IMR-90 (cell line): Measurements from ENCODE around the gene PAQR4. TPM values are rescaled to one million over a fixed set of nuclear protein-coding genes. Genes with fewer than 3 reads are reported as not detected.

Experiments used
- microRNA-seq, 2 experiments: library from miRNA; stranded (forward) in 1 of 2; unstranded in 1 of 2; fragments of 10-50 nt in 1 of 2; fragments of <30 nt in 1 of 2; gene quantifications in 1 of 2; microRNA quantifications in 1 of 2; one replicate each; pipeline versions ENCODE3 to v1.1.0; 2013 to 2020; ENCODE audit not compliant: insufficient read depth in 1 of 2, insufficient read length in 1 of 2, unreplicated experiment in 1 of 2
- polyA plus RNA-seq, 3 experiments: library from polyadenylated mRNA; depleted of rRNA; stranded (reverse); fragments of >200 nt; gene quantifications; 2 replicates each; pipeline ENCODE4 v1.2.3, GENCODE V29; 2012; ENCODE audit warnings: low replicate concordance in 1 of 3
- small RNA-seq, 5 experiments: library from RNA; depleted of rRNA; stranded (forward); fragments of <200 nt; gene quantifications; one replicate each; pipeline ENCODE3, GENCODE V24; 2012
- total RNA-seq: library from RNA; depleted of rRNA; stranded (reverse); fragments of >200 nt; gene quantifications from 2 replicates; pipeline ENCODE4 v1.2.3, GENCODE V29; 2012; rRNA removed

PAQR4 gene
- total and polyA plus RNA-seq, 2 of the 4 experiments (the other 2 are of a cell fraction): 2.2 to 10.0 TPM

Small RNA genes lying within 50 kb of the gene (microRNA-seq; reads per million reads assigned to microRNA genes)
- gene LINC00514 (ENCODE audit: insufficient read depth, insufficient read length): not detected

Small RNA genes lying within 50 kb of the gene (small RNA-seq; reads per million reads assigned to genes)
- 0 reads per million in 5 experiments for gene LINC00514

Other genes starting within 250 kb of the PAQR4 start
- gene PRSS27, start 249.1 kb upstream of the PAQR4 start, total RNA-seq: under 0.01 TPM in 2 replicates
- gene PRSS27, start 249.1 kb upstream of the PAQR4 start, polyA plus RNA-seq (2012; rRNA removed): 0.58 and 0.83 TPM in 2 replicates
- gene SRRM2, start 216.7 kb upstream of the PAQR4 start, total RNA-seq: 20.3 and 21.1 TPM in 2 replicates
- gene SRRM2, start 216.7 kb upstream of the PAQR4 start, polyA plus RNA-seq (2012; rRNA removed): 300 and 301 TPM in 2 replicates
- gene ELOB, start 192.1 kb upstream of the PAQR4 start, total RNA-seq: 225 and 5,859 TPM in 2 replicates
- gene ELOB, start 192.1 kb upstream of the PAQR4 start, polyA plus RNA-seq (2012; rRNA removed): 442 and 481 TPM in 2 replicates
- not detected in 2 replicates for gene PRSS33, start 181.8 kb upstream of the PAQR4 start, total RNA-seq
- gene PRSS33, start 181.8 kb upstream of the PAQR4 start, polyA plus RNA-seq (2012; rRNA removed): not detected in 2 replicates
- gene PRSS41, start 170.9 kb upstream of the PAQR4 start, total RNA-seq: not detected in 2 replicates
- not detected in 2 replicates for gene PRSS41, start 170.9 kb upstream of the PAQR4 start, polyA plus RNA-seq (2012; rRNA removed)
- not detected in 2 replicates for gene PRSS21, start 152.1 kb upstream of the PAQR4 start, total RNA-seq
- 0.21 and 0.47 TPM in 2 replicates for gene PRSS21, start 152.1 kb upstream of the PAQR4 start, polyA plus RNA-seq (2012; rRNA removed)
- gene ZG16B, start 139.0 kb upstream of the PAQR4 start, total RNA-seq: 0.28 and 0.54 TPM in 2 replicates
- gene ZG16B, start 139.0 kb upstream of the PAQR4 start, polyA plus RNA-seq (2012; rRNA removed): 0.46 and 0.65 TPM in 2 replicates
- gene PRSS22, start 111.2 kb upstream of the PAQR4 start, total RNA-seq: not detected in 2 replicates
- not detected in 2 replicates for gene PRSS22, start 111.2 kb upstream of the PAQR4 start, polyA plus RNA-seq (2012; rRNA removed)
- gene FLYWCH2, start 86.1 kb upstream of the PAQR4 start, total RNA-seq: 42.3 and 48.9 TPM in 2 replicates
- gene FLYWCH2, start 86.1 kb upstream of the PAQR4 start, polyA plus RNA-seq (2012; rRNA removed): 66.3 and 77.2 TPM in 2 replicates
- gene FLYWCH1, start 57.4 kb upstream of the PAQR4 start, total RNA-seq: 14.3 and 16.1 TPM in 2 replicates
- 25.2 and 32.3 TPM in 2 replicates for gene FLYWCH1, start 57.4 kb upstream of the PAQR4 start, polyA plus RNA-seq (2012; rRNA removed)
- gene KREMEN2, start 5.1 kb upstream of the PAQR4 start, total RNA-seq: not detected in 2 replicates
- gene KREMEN2, start 5.1 kb upstream of the PAQR4 start, polyA plus RNA-seq (2012; rRNA removed): 0.03 and 0.11 TPM in 2 replicates
- gene PKMYT1, start 11.1 kb downstream of the PAQR4 start, total RNA-seq: 1.8 and 2.8 TPM in 2 replicates
- gene PKMYT1, start 11.1 kb downstream of the PAQR4 start, polyA plus RNA-seq (2012; rRNA removed): 14.9 and 18.7 TPM in 2 replicates
- not detected in 2 replicates for gene CLDN9, start 43.6 kb downstream of the PAQR4 start, total RNA-seq
- gene CLDN9, start 43.6 kb downstream of the PAQR4 start, polyA plus RNA-seq (2012; rRNA removed): 0.05 TPM in 1 of 2 replicates, not detected in the other
- not detected in 2 replicates for gene CLDN6, start 48.8 kb downstream of the PAQR4 start, total RNA-seq
- 0.07 and 0.14 TPM in 2 replicates for gene CLDN6, start 48.8 kb downstream of the PAQR4 start, polyA plus RNA-seq (2012; rRNA removed)
- 103 and 118 TPM in 2 replicates for gene TNFRSF12A, start 51.0 kb downstream of the PAQR4 start, total RNA-seq
- gene TNFRSF12A, start 51.0 kb downstream of the PAQR4 start, polyA plus RNA-seq (2012; rRNA removed): 304 and 346 TPM in 2 replicates
- gene HCFC1R1, start 54.6 kb downstream of the PAQR4 start, total RNA-seq: 7.2 and 9.7 TPM in 2 replicates
- gene HCFC1R1, start 54.6 kb downstream of the PAQR4 start, polyA plus RNA-seq (2012; rRNA removed): 57.9 and 121 TPM in 2 replicates
- 16.1 and 16.8 TPM in 2 replicates for gene THOC6, start 54.7 kb downstream of the PAQR4 start, total RNA-seq
- 23.1 and 26.0 TPM in 2 replicates for gene THOC6, start 54.7 kb downstream of the PAQR4 start, polyA plus RNA-seq (2012; rRNA removed)
- gene BICDL2, start 67.6 kb downstream of the PAQR4 start, total RNA-seq: under 0.01 and 0.18 TPM in 2 replicates
- gene BICDL2, start 67.6 kb downstream of the PAQR4 start, polyA plus RNA-seq (2012; rRNA removed): 0.17 and 0.19 TPM in 2 replicates
- gene MMP25, start 77.2 kb downstream of the PAQR4 start, total RNA-seq: not detected in 2 replicates
- 0.07 TPM in 2 replicates for gene MMP25, start 77.2 kb downstream of the PAQR4 start, polyA plus RNA-seq (2012; rRNA removed)
- 21.7 and 25.6 TPM in 2 replicates for gene IL32, start 96.3 kb downstream of the PAQR4 start, total RNA-seq
- 95.7 and 99.9 TPM in 2 replicates for gene IL32, start 96.3 kb downstream of the PAQR4 start, polyA plus RNA-seq (2012; rRNA removed)
- gene ZSCAN10, start 129.9 kb downstream of the PAQR4 start, total RNA-seq: not detected in 2 replicates
- not detected in 2 replicates for gene ZSCAN10, start 129.9 kb downstream of the PAQR4 start, polyA plus RNA-seq (2012; rRNA removed)
- gene ZNF205, start 143.2 kb downstream of the PAQR4 start, total RNA-seq: 8.2 and 8.3 TPM in 2 replicates
- gene ZNF205, start 143.2 kb downstream of the PAQR4 start, polyA plus RNA-seq (2012; rRNA removed): 12.7 and 14.5 TPM in 2 replicates
- 0.56 and 0.72 TPM in 2 replicates for gene ZNF213, start 165.7 kb downstream of the PAQR4 start, total RNA-seq
- 4.0 and 4.1 TPM in 2 replicates for gene ZNF213, start 165.7 kb downstream of the PAQR4 start, polyA plus RNA-seq (2012; rRNA removed)
- not detected in 2 replicates for gene OR1F1, start 218.9 kb downstream of the PAQR4 start, total RNA-seq
- 0.12 and 0.27 TPM in 2 replicates for gene OR1F1, start 218.9 kb downstream of the PAQR4 start, polyA plus RNA-seq (2012; rRNA removed)